Activated CD8-positive, alpha-beta memory T cell treated with anti-CD3 and anti-CD28 coated beads, Interleukin-2, amount 50 U/mL, for 24 hours (primary cell): ENCODE data around the gene EPHB2.
"Not testable (repeated sequence)": the region's sequence is repeated elsewhere in the genome, so short reads cannot be mapped to it uniquely, and the experiment has no call there.

Experiments
- DNase-seq: peaks from one replicate; pipeline ENCODE4 v3.0.0-alpha.2; 2020; ENCODE audit errors: extremely low read depth

EPHB2 gene

DNA sequence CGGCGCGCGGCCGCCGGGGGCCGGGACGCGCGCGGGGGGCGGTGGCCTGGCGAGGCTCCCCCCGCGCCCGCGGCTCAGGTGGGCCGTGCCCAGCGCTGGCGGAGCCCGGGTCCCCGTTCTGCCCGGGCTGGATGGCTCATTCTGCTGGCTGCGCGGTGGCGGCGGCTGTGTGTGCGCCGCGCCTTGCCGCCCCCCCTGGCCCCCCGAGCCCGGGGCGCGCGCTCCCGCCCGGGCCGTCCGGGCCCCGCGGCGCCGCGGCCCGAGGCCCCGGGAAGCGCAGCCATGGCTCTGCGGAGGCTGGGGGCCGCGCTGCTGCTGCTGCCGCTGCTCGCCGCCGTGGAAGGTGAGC, at the start of gene EPHB2:
Gene EPHB2, plus strand, starts transcription at position 139 of the 349 bp plus-strand sequence. Its CDS starts 144 bp downstream, at position 283.
- no peak for DNase-seq

GRCh38 chr1:22661880-22662279, 48.8 kb upstream of the EPHB2 start:
- no peak for DNase-seq

DNA sequence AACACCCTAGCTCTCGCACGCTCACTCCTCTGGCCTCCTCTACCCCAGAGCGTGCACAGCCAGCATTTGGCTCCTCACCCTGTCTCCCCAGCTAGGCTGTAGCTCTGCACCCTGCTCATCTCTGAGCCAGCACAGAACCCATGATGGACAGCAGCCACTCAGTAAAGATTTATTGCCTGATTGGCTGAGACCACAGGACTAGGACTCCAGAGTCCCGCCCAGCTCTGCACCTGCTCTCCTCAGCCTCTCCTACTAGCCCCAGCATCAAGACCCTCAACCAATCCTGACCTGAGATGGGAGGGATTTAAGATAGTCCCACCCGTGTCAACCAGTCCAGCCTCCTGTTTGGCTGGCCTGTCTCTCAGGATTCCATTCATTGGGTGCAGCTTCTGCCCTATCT, 48.3 kb upstream of the EPHB2 start:
- DNase-seq, result no peak

DNA sequence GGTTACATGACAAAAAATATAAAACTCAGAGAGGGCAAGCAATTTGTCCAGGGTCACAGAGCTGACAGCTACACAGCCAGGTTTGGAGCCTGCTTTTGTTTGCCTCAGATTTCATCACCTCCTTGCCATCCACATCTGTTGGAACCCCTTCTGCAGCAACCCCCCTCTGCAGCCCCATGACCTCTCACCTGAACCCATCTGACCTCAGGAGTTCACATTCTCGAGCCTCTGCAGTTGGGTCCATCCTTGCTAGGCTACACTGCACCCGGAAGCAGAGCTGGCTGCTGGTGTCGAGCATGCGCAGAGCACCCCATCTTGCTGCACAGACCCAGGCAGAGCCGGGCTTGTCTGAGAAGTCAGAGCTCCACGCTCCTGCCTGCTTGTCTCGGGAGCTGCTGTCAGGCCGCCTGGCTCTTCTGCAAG, 47.6 kb upstream of the EPHB2 start:
- DNase-seq, result no peak

DNA sequence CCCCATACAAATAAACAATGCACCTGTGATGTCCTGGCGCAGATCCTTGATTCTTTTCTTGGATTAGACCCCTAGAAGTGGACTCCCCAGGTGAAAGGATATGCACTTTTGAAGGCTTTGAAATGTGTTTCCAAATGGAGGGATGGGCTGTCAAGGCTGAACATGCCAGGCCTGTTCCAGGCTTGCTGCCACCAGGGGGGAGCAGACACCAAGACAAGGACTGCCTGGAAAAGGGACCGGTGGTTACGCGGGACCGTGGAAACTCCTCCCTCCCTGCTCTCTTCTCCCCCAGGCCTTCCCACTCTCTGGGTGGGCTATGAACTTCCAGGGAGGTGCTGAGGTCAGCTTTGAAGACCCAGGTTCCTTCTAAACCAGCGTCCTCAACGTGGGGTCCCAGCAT, 44.9 kb upstream of the EPHB2 start:
- DNase-seq, result no peak

- no peak for DNase-seq
These were observed 44.2 kb upstream of the EPHB2 start for GRCh38 chr1:22666412-22666811.

DNA sequence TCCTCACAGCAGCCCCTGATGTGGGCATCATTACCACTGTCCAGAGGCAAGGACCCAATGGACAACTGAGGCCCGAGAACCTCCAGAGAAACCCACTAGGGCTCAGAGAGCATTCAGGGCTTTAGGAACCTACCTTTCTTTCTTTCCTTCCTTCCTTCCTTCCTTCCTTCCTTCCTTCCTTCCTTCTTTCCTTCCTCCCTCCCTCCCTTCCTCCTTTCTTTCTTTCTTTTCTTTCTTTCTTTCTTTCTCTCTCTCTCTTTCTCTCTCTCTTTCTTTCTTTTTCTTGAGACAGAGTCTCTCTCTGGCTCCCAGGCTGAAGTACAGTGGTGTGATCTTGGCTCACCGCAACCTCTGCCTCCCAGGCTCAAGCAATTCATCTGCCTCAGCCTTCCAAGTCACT, 41.8 kb upstream of the EPHB2 start:
- not testable (repeated sequence) for DNase-seq

- DNase-seq, result no peak
These were observed 40.2 kb upstream of the EPHB2 start for GRCh38 chr1:22670352-22670975.

DNA sequence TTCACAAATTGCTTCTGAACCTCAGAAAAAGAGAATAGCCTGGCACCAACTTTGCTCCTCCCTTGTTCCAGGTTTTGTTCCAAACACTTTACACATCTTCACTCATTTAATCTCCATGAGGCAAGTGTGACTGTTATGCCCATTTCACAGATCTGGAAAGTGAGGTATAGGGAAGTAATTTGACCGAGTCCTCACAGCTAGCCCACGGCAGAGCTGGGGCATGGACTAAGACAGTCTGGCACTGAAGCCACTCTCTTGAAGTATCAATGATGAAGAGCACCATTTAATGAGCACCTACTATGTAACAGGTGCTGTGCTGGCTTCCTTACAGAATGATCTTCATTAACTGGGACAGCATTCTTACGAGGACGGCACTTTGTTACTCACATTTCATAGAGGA, 38.6 kb upstream of the EPHB2 start:
- DNase-seq, result no peak

GRCh38 chr1:22673486-22674409, 36.9 kb upstream of the EPHB2 start:
- DNase-seq, result no peak

- DNase-seq, result no peak
These were observed 36.3 kb upstream of the EPHB2 start for GRCh38 chr1:22674410-22674749.

GRCh38 chr1:22676151-22676550, 34.5 kb upstream of the EPHB2 start:
- DNase-seq, result not testable (repeated sequence)

- DNase-seq, result no peak
These were observed 33.6 kb upstream of the EPHB2 start for GRCh38 chr1:22676916-22677583.

DNA sequence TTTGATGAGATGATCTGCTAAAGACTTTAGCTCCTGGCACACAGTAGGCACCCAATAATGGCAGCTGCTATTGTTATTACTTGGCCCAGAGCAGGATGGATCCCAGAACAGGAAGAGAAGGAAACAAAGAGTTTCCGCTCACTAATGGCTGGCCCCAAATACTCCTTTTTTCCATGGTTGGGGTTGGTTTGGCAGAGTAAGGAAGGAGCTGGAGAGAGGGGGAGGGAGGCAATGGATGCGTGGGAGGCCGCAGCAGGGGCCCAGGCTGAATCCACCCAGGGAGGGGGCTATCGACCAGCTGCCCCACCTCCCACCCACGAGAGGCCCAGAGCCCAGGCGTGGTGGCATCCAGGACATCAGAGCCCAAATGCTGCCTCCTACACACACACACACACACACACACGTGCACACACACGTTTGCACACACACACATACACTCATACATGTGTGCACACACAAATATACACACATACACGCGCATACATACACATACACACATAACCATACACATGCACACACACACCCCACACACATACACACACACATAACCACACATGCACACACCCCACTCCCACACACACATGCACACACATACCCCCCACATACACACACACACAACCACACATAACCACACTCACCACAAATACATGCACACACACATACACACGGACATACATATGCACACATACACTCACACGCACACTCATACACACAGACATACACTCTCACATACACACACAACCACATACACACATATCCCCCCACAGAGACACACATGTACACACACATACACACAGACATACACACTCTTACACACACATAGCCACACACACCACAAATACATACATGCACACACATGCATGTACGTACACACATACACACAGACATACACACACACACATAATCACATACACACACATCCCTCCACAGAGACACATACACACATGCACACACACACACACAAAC, 32.4 kb upstream of the EPHB2 start:
- no peak for DNase-seq

- no peak for DNase-seq
These were observed 29.9 kb upstream of the EPHB2 start for GRCh38 chr1:22680726-22681125.

GRCh38 chr1:22681556-22682276, 28.9 kb upstream of the EPHB2 start:
- DNase-seq, result no peak

GRCh38 chr1:22683547-22683946, 27.1 kb upstream of the EPHB2 start:
- no peak for DNase-seq

DNA sequence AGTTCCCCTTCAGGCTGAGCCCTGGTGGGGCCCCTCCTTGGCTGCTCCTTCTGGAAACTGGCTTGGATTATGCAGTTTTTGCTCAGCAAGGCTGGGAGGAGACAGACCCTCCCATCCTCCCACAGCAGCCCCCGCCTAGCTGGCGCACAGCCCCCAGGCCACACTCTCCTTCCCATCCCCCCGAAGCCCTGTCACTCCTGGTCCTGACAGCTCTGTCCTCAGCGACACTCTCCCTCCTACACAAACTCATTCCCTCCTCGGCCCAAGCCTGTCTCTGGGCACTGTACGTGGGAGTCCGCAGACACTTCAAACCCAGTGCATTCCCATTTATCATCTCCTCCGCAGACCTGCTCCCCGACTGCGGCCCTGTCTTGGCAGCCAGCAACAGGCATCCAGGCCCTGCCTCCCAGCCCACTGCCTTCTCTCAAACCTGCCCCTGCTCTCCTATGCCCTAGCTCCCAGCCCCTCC, 25.0 kb upstream of the EPHB2 start:
- DNase-seq, result no peak

GRCh38 chr1:22687191-22687590, 23.4 kb upstream of the EPHB2 start:
- no peak for DNase-seq

DNA sequence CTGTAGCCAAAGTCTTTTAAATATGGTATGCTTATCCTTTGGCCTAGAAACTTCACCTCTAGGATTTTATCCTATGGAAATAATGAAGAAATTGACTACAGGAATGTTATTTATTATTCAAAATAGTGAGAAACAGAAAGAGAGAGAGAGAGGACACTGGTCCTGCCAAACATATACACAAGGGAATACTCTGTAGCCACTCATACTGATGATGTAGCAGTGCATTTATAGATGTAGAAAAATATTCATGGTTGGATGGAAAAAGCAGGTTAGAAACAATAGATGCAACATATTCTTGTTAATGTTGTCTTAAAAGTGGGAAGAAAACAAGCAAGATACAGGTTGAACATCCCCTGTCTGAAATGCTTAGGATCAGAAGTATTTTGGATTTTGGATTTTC, 22.2 kb upstream of the EPHB2 start:
- no peak for DNase-seq

DNA sequence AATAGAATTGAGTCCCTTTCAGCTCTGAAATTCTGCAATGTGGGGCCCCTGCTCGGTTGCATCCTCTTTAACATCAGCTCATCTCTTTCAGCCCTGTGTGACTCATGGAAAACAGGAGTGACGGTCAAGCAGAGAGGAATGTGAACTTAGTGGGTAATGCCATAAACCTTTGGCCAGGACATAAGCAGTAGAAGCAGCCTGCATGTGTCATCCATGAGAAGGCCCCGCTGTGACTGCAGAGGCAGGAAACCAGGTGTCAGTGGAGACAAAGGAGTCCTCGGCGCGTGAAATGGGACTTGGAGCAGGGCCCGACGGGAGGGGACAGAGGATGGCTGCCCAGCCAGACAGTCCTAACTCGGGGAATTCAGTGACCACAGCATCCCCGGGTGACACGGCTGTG, 21.1 kb upstream of the EPHB2 start:
- no peak for DNase-seq
